ENCODE data around the gene FMNL2.
"Not testable (repeated sequence)": the region's sequence is repeated elsewhere in the genome, so short reads cannot be mapped to it uniquely, and the experiment has no call there.

FMNL2 gene

DNA sequence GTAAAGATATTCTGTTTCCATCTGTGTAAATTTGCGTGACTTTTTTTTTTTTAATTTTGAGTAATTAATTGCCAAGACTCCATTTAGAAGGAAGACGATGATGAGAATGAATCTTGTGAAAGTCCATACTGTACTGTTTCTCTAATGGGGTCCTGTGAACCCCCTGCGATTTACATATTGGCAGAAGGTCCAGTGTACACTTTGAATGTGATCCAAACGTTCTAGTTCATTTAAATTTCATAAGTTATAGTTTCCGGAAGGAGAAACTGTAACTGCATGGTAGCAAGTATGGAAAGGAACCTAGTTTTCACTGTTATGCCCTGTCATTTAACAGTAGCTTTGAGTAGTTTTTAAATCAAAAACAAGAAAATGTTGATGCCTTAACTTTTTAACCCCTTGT lies 166.7 kb downstream of the FMNL2 start:
- no peak for DNase-seq

GRCh38 chr2:152504618-152505017 lies 169.6 kb downstream of the FMNL2 start:
- no peak for DNase-seq

DNA sequence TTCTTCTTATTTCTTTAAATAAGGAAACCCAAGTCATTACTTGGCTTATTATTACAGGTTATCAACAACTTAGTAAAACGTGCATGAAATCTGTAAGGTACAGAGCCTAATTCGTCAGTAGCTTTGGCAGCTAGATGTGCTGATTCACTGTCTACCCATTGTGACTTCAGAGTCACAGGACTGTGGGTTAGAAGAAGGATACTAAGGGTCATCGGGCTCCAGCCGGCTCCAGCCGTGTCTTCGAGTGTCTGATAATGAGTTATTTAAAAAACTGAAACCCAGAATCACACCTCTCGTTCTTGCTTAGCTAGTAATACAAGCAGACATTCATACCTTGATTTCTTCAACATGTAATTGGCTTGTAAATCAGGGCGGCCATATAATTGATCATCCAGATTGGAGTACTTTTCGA lies 170.5 kb downstream of the FMNL2 start:
- DNase-seq: no peak

DNA sequence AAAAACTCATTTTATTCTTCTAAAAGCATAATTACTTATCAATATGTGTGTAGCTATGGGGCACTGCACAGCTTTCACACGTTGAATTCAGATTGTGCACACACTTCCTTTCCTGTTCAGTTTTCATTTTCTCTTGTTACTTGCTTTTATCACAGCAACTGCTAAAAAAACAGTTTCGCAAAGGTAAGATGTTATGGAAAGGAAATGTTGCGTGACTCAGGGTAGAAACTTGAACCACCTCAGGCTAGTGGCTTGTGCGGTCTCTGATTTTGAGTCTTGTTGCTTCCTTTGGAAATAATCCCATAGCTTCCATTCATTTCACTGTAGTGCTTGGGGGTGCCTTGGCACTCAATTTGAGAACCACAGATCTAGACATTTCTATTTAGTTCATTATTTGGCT lies 171.9 kb downstream of the FMNL2 start:
- no peak for DNase-seq

- no peak for DNase-seq
Measured at GRCh38 chr2:152507907-152508306, 172.9 kb downstream of the FMNL2 start.

DNA sequence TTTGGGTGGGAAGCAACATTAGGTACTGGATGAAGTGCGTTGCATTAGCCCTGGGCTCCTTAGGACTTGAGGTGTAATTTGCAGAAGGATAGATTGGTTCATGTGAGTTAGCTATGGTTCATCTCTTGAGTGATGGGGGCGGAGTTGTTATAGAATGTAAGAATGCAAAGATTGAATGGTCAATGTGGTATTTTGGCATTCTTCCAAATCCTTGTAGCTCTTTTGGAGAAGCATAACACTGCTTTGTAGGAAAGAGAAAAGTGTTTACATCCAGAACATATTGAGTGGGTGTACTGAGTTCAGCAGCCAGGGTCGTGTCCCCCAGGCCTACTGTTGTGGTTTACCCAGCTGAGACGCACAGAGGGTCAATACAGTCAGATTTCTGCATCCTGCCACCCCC lies 173.5 kb downstream of the FMNL2 start:
- DNase-seq: no peak

- no peak for DNase-seq
Measured at GRCh38 chr2:152509772-152510491, 175.0 kb downstream of the FMNL2 start.

DNA sequence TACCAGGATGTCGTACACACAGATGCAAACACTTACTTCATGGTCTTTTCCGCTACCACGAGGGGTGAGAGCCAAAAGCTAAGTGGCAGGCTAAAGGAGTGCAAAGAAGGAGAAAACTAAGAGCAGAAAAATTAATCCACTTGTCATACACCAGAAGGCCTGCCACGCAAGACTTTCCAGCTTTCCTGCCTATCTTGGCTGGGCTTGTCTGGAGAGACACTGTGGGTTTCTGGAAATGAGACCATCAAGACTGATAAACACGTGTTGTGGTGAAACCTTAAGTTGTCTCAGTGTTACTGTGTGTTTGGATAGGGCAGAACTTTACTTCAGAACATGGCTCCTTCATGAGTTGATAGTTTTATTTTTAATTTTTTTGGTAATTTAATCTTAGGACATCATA lies 175.6 kb downstream of the FMNL2 start:
- DNase-seq: no peak

GRCh38 chr2:152511981-152512380 lies 177.0 kb downstream of the FMNL2 start:
- no peak for DNase-seq

DNA sequence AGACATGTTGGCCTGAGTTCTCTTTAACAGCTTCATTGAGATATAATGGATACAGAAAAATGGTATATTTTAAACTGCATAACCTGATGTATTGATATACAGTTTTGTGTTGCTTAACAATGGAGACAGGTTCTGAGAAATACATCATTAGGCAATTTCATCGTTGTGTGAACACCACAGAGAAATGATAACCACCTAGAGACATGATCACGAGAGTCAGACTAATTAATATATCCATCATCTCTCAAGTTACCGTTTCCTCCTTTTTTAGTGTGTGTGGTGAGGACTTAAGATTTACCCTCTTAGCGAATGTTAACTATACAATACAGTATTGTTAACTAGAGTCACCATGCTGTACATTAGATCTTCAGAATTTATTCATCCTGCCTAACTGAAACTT lies 178.1 kb downstream of the FMNL2 start:
- DNase-seq: no peak

- no peak for DNase-seq
Measured at GRCh38 chr2:152513681-152514080, 178.7 kb downstream of the FMNL2 start.

DNA sequence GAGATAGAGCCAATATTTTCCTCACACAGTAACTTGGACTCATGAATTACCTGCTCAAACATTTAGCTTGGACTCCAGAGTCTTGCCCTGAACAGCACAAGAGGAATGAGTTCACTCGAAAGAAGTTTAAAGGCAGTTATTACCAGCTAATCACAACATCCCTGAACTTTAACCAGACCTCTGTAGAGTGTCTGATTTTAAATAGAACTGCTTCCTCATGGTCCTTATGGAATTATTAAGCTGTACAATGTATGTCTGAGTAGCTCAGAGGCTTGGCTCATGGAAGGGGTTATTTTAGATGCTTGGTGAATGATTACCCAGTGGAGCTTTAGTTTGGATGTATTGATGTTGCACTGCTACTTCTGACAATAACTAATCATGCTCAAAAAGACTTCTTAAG lies 183.1 kb downstream of the FMNL2 start:
- no peak for DNase-seq

DNA sequence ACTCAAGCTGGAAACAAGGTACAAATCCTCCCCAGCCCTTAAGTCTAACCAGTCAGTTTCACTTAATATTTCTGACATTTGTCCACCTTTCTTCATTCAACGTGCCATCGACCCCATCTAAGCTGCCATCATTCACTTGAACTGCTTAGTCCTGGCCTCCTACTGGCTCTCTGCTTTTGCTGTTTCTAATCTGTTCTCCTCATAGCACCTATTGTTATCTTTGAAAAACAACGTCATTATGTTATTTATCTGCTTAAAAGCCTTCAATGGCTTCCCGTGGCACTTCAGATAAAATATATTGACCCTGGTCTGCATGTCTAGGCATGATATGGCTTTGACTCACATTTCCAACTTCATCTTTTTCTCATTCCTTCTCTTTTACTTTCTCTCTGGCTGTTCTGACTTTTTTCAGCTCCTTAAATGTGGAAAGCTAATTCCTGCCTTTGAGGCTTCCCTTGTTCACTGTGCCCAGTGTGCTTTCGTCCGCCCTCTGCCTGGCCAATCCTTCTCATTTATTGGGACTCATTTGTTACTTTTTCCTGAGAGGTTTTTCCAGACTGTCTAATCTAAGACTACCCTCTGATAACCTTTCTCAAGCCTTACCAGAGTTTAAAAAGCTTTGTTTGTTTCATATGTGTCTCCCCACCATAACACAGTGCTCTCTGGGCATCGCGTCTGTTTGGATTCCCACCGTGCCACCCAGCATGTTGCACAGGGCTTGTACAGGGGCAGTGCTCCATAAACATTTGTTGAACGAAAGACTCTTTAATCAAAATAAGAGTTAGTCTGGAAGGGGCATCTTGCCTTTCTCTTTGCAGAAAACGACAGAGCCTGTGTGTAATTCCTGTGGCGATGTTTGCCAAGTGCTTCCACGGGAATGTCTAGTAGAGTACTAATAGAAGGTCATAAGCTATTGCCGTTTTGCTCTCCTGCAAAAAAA lies 183.9 kb downstream of the FMNL2 start:
- DNase-seq: no peak

DNA sequence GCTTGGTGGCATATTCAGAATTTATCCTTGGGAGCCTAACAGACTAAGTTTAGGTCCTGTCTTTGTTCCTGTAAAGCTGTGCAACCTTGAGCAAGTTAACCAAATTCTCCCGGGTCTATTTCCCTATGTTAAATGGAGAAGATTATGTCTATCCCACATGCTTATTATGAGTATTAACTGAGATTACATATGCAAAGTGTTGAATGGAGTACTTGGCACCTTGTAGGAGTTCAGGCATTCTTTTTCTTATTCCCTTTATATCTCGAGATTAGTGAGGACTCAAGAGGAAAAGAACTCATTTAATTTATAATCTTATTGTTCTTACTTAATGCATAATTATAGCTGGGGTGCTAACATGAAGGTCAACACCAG lies 184.6 kb downstream of the FMNL2 start:
- DNase-seq: no peak

GRCh38 chr2:152520759-152521158 lies 185.8 kb downstream of the FMNL2 start:
- no peak for DNase-seq

DNA sequence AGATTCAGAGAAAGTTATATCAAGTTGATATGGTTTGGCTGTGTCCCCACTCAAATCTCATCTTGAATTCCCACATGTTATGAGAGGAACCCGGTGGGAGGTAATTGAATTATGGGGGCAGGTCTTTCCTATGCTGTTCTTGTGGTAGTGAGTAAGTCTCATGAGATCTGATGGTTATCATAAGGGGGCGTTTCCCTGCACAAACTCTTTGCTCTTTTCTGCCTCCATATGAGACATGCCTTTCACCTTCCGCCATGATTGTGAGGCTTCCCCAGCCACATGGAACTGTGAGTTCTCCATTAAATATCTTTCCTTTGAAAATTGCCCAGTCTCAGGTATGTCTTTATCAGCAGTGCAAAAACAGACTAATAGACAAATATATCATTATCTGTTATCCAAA lies 187.5 kb downstream of the FMNL2 start:
- not testable (repeated sequence) for DNase-seq

- DNase-seq: no peak
Measured at GRCh38 chr2:152523091-152523490, 188.1 kb downstream of the FMNL2 start.

- DNase-seq: no peak
Measured at GRCh38 chr2:152525277-152525838, 190.4 kb downstream of the FMNL2 start.

- DNase-seq: no peak
Measured at GRCh38 chr2:152529420-152530115, 194.6 kb downstream of the FMNL2 start.

DNA sequence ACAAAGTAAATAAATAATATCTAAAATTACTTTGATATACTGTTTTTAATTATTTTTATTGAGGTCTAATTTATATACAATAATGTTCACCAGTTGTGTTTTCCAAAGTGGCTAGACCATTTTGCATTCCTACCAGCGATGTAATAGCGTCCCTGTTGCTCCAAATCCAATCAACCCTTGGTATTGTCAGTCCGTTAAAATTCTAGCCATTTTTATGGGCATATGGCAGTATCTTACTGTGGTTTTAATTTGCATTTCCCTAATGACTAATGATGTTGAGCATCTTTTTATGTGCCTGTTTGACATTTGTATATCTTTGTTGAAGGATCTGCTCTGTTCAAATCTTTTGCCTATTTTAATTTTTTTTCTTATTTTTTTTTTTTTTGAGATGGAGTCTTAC lies 197.3 kb downstream of the FMNL2 start:
- no peak for DNase-seq

DNA sequence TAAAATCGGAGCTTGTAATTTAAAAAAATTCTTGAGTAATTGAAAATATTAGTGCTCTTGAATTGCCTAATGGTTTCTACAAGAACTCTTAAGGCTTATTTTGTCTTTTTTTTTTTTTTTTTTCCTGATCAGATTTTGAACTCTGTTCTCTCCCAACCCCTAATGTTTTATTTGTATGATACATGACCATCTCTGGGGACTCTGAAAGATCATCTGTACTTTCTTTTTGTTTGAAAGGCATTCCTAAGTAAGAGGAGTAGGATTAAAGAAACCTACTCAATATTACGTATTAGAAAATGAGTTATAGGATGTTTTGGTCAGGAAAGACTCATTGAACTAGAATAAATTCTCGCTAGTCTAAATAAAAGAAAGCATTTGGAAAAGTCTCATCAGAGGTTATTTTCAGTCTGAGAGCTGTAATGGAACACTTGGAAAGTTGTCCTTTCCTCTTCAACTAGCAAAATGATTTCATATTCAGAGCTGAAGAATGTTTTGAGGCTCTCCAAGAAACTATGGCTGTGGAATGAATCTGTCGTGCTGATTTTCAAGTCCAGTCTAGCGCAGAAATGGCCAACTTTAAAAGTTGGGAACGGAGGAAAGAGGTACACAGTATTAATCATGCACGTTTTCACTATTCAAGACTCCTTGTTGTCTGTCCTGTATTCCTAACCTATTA lies 199.6 kb downstream of the FMNL2 start:
- no peak for DNase-seq

DNA sequence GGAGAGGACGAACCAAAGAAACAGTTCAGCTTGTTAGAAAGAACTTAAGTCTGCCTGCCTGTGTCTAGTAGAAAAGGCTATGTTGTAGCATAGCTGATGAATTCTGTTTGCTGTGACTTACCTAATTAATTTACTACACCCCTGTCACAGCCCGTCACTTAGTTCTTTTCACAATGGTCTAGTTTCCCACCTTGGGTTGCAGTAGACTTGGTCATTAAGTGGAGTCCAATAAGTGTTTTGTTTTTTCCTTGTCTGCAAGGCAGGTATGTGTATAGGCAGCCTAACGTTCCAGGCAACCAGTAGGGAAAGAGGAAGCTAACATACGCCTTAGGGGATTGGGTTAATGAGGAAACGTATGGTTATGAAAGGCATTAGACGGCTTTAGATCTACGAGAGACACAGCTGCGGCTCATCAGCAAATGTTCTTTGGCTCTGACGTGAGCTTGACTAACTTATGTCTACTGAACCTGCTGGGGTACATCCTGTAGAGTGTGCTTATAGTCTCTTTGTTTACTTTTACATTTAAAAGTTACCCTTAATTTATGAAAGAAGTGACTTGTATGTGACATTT lies 202.2 kb downstream of the FMNL2 start:
- DNase-seq: no peak
